Activated CD4-positive, alpha-beta T cell treated with anti-CD3 and anti-CD28 coated beads for 36 hours (primary cell): ENCODE data around the gene ROBO2. TPM values are rescaled to one million over a fixed set of nuclear protein-coding genes. Genes with fewer than 3 reads are reported as not detected.

ENCODE experiments used
- ATAC-seq: fragments of 200-7000 bp; cut with Tn5 transposase; one replicate; pipeline ENCODE4 v1.10.0; 2021; ENCODE audit warnings: mild to moderate bottlenecking, moderate library complexity
- CTCF ChIA-PET: fragments of 350-600 bp; sonication (Branson Sonifier 250); formaldehyde crosslinking; loops from one replicate; lab custom pipeline; 2021; ENCODE audit warnings: antibody characterized with exemption; lab: Charles Lee
- POLR2A ChIA-PET: fragments of 350-600 bp; sonication (Branson Sonifier 250); formaldehyde crosslinking; loops from one replicate; lab custom pipeline; 2021; ENCODE audit warnings: antibody characterized with exemption, inconsistent platforms; lab: Charles Lee
- DNase-seq: peaks from one replicate; pipeline ENCODE4 v3.0.0-alpha.2; 2020
- H3K27ac Mint-ChIP-seq: one replicate; pipeline ENCODE4 v1.8.0; 2021; ENCODE audit warnings: mixed read lengths
- H3K27me3 Mint-ChIP-seq: one replicate; pipeline ENCODE4 v1.8.0; 2021; ENCODE audit warnings: mixed read lengths
- H3K36me3 Mint-ChIP-seq: one replicate; pipeline ENCODE4 v1.8.0; 2021; ENCODE audit warnings: low read depth, mixed read lengths
- H3K4me1 Mint-ChIP-seq: one replicate; pipeline ENCODE4 v1.8.0; 2021; ENCODE audit warnings: mixed read lengths
- H3K4me3 Mint-ChIP-seq: one replicate; pipeline ENCODE4 v1.8.0; 2021; ENCODE audit warnings: mild to moderate bottlenecking, moderate library complexity, mixed read lengths
- H3K9me3 Mint-ChIP-seq: one replicate; pipeline ENCODE4 v1.8.0; 2021; ENCODE audit warnings: low read depth, mixed read lengths
- intact Hi-C, 2 experiments: fragments of 100-400 bp; cut with DNase I in 1 of 2; cut with micrococcal nuclease in 1 of 2; formaldehyde crosslinking; loops; one replicate each; pipeline versions ENCODE4 v1.14.2 to v1.15.1; 2022 to 2024; cut with DNase I, micrococcal nuclease
- total RNA-seq, 2 experiments: library from RNA; stranded (reverse); gene quantifications; one replicate each; pipeline ENCODE4 v1.2.3, GENCODE V29; 2021

Gene ROBO2
- total RNA-seq, 2 experiments from 2014 or later, result not detected

DNA sequence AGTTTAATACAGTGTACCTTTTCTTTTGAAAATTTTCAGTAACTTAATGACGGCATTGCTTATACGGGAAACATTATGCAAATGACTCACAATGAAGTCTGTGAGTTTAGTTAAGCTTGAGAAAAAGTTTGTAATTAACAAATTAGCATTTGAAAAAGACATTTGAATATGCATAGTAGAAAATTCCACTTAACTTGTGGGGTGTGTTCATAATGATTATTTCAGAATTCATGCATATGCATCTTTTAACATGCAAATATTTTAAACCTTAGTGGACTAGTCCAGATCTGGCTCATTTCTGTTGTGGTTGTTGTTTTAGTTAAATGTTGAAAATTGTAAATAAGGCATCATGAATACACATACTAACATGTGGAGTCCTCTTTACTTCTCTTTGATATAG lies 239.4 kb downstream of the ROBO2 start:
- ATAC-seq (no peak), DNase-seq (no peak)
- peaks cover 9% of the 10 kb centered on the region for H3K9me3 Mint-ChIP-seq
- no peak overlapping the region for H3K4me3 Mint-ChIP-seq
- no peak overlapping the region for H3K27ac Mint-ChIP-seq
- intact Hi-C loops, result no loop called here
- H3K36me3 Mint-ChIP-seq, result no peaks in the 10 kb centered on the region
- H3K27me3 Mint-ChIP-seq, result no peaks in the 10 kb centered on the region
- POLR2A ChIA-PET, result no interaction called here
- CTCF ChIA-PET, result no interaction called here
- H3K4me1 Mint-ChIP-seq, result no peaks in the 10 kb centered on the region

DNA sequence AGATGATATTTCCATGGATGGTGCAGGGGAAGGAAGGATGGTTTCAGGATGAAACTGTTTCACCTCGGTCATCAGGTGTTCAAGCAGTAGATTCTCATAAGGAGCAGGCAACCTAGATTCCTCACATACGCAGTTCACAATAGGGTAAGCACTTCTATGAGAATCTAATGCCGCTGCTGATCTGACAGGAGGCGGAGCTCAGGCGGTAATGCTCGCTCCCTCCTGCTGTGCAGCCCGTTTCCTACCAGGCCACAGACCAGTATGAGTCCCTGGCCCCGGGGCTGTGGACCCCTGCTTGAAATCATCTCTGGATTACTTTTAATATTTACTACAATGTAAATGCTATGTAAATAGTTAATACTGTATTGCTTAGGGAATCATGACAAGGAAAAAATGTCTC lies 241.8 kb downstream of the ROBO2 start:
- intact Hi-C loops, result no loop called here
- H3K4me3 Mint-ChIP-seq, result no peak overlapping the region
- ATAC-seq, result no peak
- ChIA-PET POLR2A (no interaction called here), CTCF (no interaction called here)
- DNase-seq, result no peak
- no peak overlapping the region for H3K27ac Mint-ChIP-seq
- no peaks in the 10 kb centered on the region for H3K4me1 Mint-ChIP-seq
- H3K9me3 Mint-ChIP-seq, result peaks cover 7% of the 10 kb centered on the region
- H3K36me3 Mint-ChIP-seq, result no peaks in the 10 kb centered on the region
- no peaks in the 10 kb centered on the region for H3K27me3 Mint-ChIP-seq

DNA sequence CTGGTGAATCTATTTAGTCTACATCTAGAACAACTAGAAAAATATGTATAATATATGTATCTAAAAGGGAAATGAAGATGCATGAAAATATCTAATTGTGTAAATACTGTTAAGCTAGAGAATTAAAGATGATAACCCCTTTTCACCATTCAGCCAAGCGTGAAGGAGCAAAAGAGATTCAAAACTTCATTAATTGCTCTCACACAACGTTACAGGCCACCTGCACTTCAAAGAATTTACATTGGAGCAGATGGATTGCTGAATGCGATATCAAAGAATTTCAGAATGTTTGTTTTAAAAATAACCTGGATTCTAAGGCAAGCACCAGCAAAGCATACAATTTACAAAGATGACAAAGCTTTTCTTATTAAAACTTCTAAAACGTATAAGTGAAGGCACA lies 243.2 kb downstream of the ROBO2 start:
- H3K4me3 Mint-ChIP-seq, result no peak overlapping the region
- DNase-seq, result no peak
- POLR2A ChIA-PET, result no interaction called here

GRCh38 chr3:77288348-77288747 lies 248.4 kb downstream of the ROBO2 start:
- intact Hi-C loops, result no loop called here
- Mint-ChIP-seq H3K27me3 (no peaks in the 10 kb centered on the region), H3K4me1 (no peaks in the 10 kb centered on the region), H3K27ac (no peak overlapping the region), H3K36me3 (no peaks in the 10 kb centered on the region), H3K4me3 (no peak overlapping the region), H3K9me3 (peaks cover 11% of the 10 kb centered on the region)
- ATAC-seq (no peak), DNase-seq (no peak)
- POLR2A ChIA-PET, result no interaction called here
- CTCF ChIA-PET, result no interaction called here

More for the DNA sequence above, 243.2 kb downstream of the ROBO2 start:
- CTCF ChIA-PET, result no interaction called here
- no peak overlapping the region for H3K27ac Mint-ChIP-seq
- no peaks in the 10 kb centered on the region for H3K4me1 Mint-ChIP-seq
- intact Hi-C loops, result no loop called here
- no peaks in the 10 kb centered on the region for H3K27me3 Mint-ChIP-seq
- H3K9me3 Mint-ChIP-seq, result peaks cover 3% of the 10 kb centered on the region
- no peaks in the 10 kb centered on the region for H3K36me3 Mint-ChIP-seq
- no peak for ATAC-seq

DNA sequence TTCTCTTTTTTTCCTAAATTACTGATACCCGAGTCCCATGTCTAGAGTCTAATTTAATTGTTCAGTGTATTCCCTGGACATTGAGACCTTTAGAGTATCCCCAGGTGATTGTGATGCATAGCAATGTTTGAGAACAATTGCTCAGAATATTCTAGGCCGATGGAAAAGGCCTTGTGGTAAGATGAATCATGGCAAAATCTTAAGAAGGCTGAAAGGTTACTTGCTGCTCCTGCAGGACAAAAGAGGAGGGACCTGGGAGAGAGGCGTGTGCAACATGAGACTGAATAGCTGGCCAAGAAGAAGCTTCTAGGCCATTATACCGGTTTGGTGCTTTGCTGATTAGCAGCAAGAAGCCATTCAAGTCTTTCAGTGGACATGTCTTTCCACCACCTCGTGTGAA lies 256.6 kb downstream of the ROBO2 start:
- H3K27me3 Mint-ChIP-seq, result no peaks in the 10 kb centered on the region
- no peaks in the 10 kb centered on the region for H3K36me3 Mint-ChIP-seq
- intact Hi-C loops, result no loop called here
- H3K4me1 Mint-ChIP-seq, result no peaks in the 10 kb centered on the region
- ChIA-PET POLR2A (no interaction called here), CTCF (no interaction called here)
- peaks cover 18% of the 10 kb centered on the region for H3K9me3 Mint-ChIP-seq
- H3K4me3 Mint-ChIP-seq, result no peak overlapping the region
- DNase-seq, result no peak
- no peak for ATAC-seq
- H3K27ac Mint-ChIP-seq, result no peak overlapping the region

- no peak overlapping the region for H3K27ac Mint-ChIP-seq
- H3K36me3 Mint-ChIP-seq, result no peaks in the 10 kb centered on the region
- H3K4me1 Mint-ChIP-seq, result no peaks in the 10 kb centered on the region
- CTCF ChIA-PET, result interaction anchor here (0.6 kb wide), 1 partner anchor 33 kb away, joined by 3 read pairs; no protein-coding TSS in a partner anchor
- ATAC-seq (no peak), DNase-seq (no peak)
- H3K4me3 Mint-ChIP-seq, result no peak overlapping the region
- POLR2A ChIA-PET, result no interaction called here
- intact Hi-C loops, result no loop called here
- H3K9me3 Mint-ChIP-seq, result peaks cover 10% of the 10 kb centered on the region
- no peaks in the 10 kb centered on the region for H3K27me3 Mint-ChIP-seq
Measured at GRCh38 chr3:77298417-77298816, 258.5 kb downstream of the ROBO2 start.

- ChIA-PET CTCF (no interaction called here), POLR2A (no interaction called here)
- Mint-ChIP-seq H3K4me1 (no peaks in the 10 kb centered on the region), H3K36me3 (no peaks in the 10 kb centered on the region), H3K9me3 (peaks cover 1% of the 10 kb centered on the region), H3K27me3 (no peaks in the 10 kb centered on the region), H3K4me3 (no peak overlapping the region), H3K27ac (no peak overlapping the region)
- DNase-seq, result no peak
- intact Hi-C loops, result no loop called here
- no peak for ATAC-seq
Measured at GRCh38 chr3:77303955-77304699, 264.2 kb downstream of the ROBO2 start.

DNA sequence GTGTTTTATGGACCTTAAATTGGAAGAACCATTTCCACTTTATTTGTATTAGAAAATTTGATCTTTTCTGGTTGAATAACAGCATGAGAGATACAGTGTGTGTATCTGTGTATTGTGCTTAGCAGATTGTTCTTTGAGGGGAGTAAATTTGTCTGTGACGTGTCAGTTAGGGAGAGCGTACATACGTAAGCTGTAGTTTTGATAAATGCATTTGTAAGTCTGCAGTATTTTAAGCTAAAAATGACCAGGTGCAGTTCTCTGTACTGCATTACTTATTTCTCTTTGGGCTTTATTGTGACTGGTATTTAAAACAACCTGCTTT lies 264.8 kb downstream of the ROBO2 start:
- no peaks in the 10 kb centered on the region for H3K27me3 Mint-ChIP-seq
- no peak overlapping the region for H3K27ac Mint-ChIP-seq
- ChIA-PET CTCF (no interaction called here), POLR2A (no interaction called here)
- ATAC-seq (no peak), DNase-seq (no peak)
- no peaks in the 10 kb centered on the region for H3K36me3 Mint-ChIP-seq
- intact Hi-C loops, result no loop called here
- H3K9me3 Mint-ChIP-seq, result peaks cover 1% of the 10 kb centered on the region
- H3K4me3 Mint-ChIP-seq, result no peak overlapping the region
- H3K4me1 Mint-ChIP-seq, result no peaks in the 10 kb centered on the region

DNA sequence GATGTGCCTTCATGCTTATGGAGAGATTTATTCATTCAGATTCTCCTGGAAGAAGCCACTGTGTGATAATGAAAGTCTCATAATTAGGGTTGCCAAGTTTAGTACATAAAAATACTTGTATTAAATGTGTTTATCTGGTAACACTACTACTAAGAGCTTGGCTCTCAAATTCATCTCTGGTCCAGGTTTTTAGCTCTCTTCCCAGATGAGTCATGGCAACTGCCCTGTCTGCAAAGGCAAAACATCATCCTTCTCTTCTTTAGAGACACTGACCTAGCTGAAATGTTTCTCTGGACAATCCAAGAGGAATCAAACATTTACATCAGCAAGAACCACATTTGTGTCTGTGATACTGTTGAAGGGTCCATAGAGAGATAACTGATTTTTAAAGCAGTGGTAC lies 269.6 kb downstream of the ROBO2 start:
- H3K27ac Mint-ChIP-seq, result no peak overlapping the region
- intact Hi-C loops, result no loop called here
- ChIA-PET POLR2A (no interaction called here), CTCF (no interaction called here)
- peaks cover 4% of the 10 kb centered on the region for H3K9me3 Mint-ChIP-seq
- DNase-seq, result no peak
- no peaks in the 10 kb centered on the region for H3K36me3 Mint-ChIP-seq
- no peak overlapping the region for H3K4me3 Mint-ChIP-seq
- no peak for ATAC-seq
- H3K4me1 Mint-ChIP-seq, result no peaks in the 10 kb centered on the region
- no peaks in the 10 kb centered on the region for H3K27me3 Mint-ChIP-seq

DNA sequence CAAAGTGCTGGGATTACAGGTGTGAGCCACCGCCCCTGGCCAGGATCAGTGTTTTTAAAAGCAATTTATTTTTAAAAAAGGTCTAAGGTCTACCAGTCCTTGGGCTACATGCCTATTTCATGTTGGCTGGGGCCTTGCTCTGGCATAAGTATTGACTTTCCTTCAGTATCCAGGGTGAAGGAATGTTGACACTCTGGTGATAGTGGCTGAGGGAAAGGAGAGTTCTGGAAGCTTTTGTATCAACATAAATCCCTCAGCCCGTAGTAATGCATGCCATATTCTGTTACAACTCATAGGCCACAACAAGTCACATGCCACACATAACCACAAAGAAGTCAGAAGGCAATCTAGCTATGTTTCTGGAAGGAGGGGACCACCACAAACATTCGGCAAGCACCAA lies 273.9 kb downstream of the ROBO2 start:
- Mint-ChIP-seq H3K4me1 (no peaks in the 10 kb centered on the region), H3K4me3 (no peak overlapping the region), H3K27ac (no peak overlapping the region), H3K27me3 (no peaks in the 10 kb centered on the region), H3K9me3 (peaks cover 4% of the 10 kb centered on the region), H3K36me3 (no peaks in the 10 kb centered on the region)
- intact Hi-C loops, result no loop called here
- ChIA-PET POLR2A (no interaction called here), CTCF (no interaction called here)
- no peak for DNase-seq
- ATAC-seq, result no peak

DNA sequence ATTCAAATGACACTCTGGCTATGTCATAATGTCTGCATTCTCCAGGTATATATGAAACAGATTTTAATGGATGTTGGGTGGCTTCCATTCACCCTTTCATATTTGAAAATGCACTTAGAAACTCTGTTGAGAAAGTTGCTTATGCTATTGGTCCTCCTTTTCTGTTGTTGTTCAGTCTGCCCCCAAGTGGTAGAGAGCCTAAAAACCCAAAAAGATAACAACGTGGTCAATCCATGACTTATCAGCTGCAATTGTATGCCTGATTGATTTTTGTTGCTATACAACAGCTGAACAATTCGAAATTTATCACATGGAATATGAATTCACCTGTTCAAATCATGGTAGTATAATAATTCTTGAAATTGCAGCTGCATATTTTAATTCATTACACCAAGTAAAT lies 279.8 kb downstream of the ROBO2 start:
- Mint-ChIP-seq H3K4me3 (no peak overlapping the region), H3K27me3 (no peaks in the 10 kb centered on the region), H3K9me3 (peaks cover under 1% of the 10 kb centered on the region), H3K4me1 (no peaks in the 10 kb centered on the region), H3K36me3 (no peaks in the 10 kb centered on the region), H3K27ac (no peak overlapping the region)
- ChIA-PET CTCF (interaction anchor here (2.0 kb wide), 1 partner anchor 13 kb away, joined by 6 read pairs; no protein-coding TSS in a partner anchor), POLR2A (no interaction called here)
- intact Hi-C loops, result no loop called here
- DNase-seq (no peak), ATAC-seq (no peak)

- H3K9me3 Mint-ChIP-seq, result peaks cover 2% of the 10 kb centered on the region
- intact Hi-C loops, result no loop called here
- ChIA-PET POLR2A (no interaction called here), CTCF (interaction anchor here (2.0 kb wide), 1 partner anchor 12 kb away, joined by 6 read pairs; no protein-coding TSS in a partner anchor)
- ATAC-seq, result no peak
- H3K27ac Mint-ChIP-seq, result no peak overlapping the region
- no peak overlapping the region for H3K4me3 Mint-ChIP-seq
- no peaks in the 10 kb centered on the region for H3K36me3 Mint-ChIP-seq
- no peaks in the 10 kb centered on the region for H3K4me1 Mint-ChIP-seq
- no peak for DNase-seq
- no peaks in the 10 kb centered on the region for H3K27me3 Mint-ChIP-seq
Measured at GRCh38 chr3:77320514-77320913, 280.6 kb downstream of the ROBO2 start.
